DMS 273 (cell line): Measurements from ENCODE around the gene ODAD2.

Experiments used
- DNase-seq: peaks from one replicate; lab custom pipeline; 2025; ENCODE audit not compliant: unreplicated experiment; lab: John Stamatoyannopoulos, UW

The ODAD2 gene

GRCh38 chr10:27838901-27839300 lies 160.0 kb downstream of the ODAD2 start:
- DNase-seq = no peak

- no peak for DNase-seq
Measured at GRCh38 chr10:27838361-27838760, 160.5 kb downstream of the ODAD2 start.

- no peak for DNase-seq
Measured at GRCh38 chr10:27834476-27834875, 164.4 kb downstream of the ODAD2 start.

- no peak for DNase-seq
Measured at GRCh38 chr10:27833792-27834191, 165.1 kb downstream of the ODAD2 start.

GRCh38 chr10:27832826-27833225 lies 166.1 kb downstream of the ODAD2 start:
- no peak for DNase-seq

GRCh38 chr10:27826369-27826768 lies 172.5 kb downstream of the ODAD2 start:
- no peak for DNase-seq

- no peak for DNase-seq
Measured at GRCh38 chr10:27822301-27822700, 176.6 kb downstream of the ODAD2 start.

GRCh38 chr10:27820637-27821036 lies 178.2 kb downstream of the ODAD2 start:
- no peak for DNase-seq

GRCh38 chr10:27819781-27820531 lies 178.9 kb downstream of the ODAD2 start:
- DNase-seq = no peak

GRCh38 chr10:27816320-27816719 lies 182.6 kb downstream of the ODAD2 start:
- DNase-seq = no peak

GRCh38 chr10:27815846-27816245 lies 183.0 kb downstream of the ODAD2 start:
- DNase-seq = no peak

GRCh38 chr10:27815261-27815660 lies 183.6 kb downstream of the ODAD2 start:
- DNase-seq = no peak

- no peak for DNase-seq
Measured at GRCh38 chr10:27805180-27805579, 193.7 kb downstream of the ODAD2 start.

GRCh38 chr10:27804136-27804535 lies 194.7 kb downstream of the ODAD2 start:
- no peak for DNase-seq

GRCh38 chr10:27801171-27801785 lies 197.6 kb downstream of the ODAD2 start:
- DNase-seq = no peak

GRCh38 chr10:27799046-27799445 lies 199.8 kb downstream of the ODAD2 start:
- no peak for DNase-seq

- DNase-seq = peak; percentile 1
Measured at GRCh38 chr10:27794157-27794556, 204.7 kb downstream of the ODAD2 start.

- DNase-seq = no peak
Measured at GRCh38 chr10:27792216-27792615, 206.7 kb downstream of the ODAD2 start.

- DNase-seq = no peak
Measured at GRCh38 chr10:27784272-27784671, 214.6 kb downstream of the ODAD2 start.

- DNase-seq = peak; percentile 2
Measured at GRCh38 chr10:27783660-27784059, 215.2 kb downstream of the ODAD2 start.

GRCh38 chr10:27779462-27780015 lies 219.3 kb downstream of the ODAD2 start:
- DNase-seq = no peak

- DNase-seq = no peak
Measured at GRCh38 chr10:27774831-27775230, 224.0 kb downstream of the ODAD2 start.
